ENCODE results near the gene KCND2. TPM values are rescaled to one million over a fixed set of nuclear protein-coding genes. Genes with fewer than 3 reads are reported as not detected.
"Not testable (repeated sequence)": the region's sequence is repeated elsewhere in the genome, so short reads cannot be mapped to it uniquely, and the experiment has no call there.

The KCND2 gene
- total RNA-seq, result 2.9 TPM
- long read RNA-seq, partial matches to known transcripts, result 0 of 4 reads
- long read RNA-seq, other reads (novel, unspliced or antisense), result 4 of 4 reads

DNA sequence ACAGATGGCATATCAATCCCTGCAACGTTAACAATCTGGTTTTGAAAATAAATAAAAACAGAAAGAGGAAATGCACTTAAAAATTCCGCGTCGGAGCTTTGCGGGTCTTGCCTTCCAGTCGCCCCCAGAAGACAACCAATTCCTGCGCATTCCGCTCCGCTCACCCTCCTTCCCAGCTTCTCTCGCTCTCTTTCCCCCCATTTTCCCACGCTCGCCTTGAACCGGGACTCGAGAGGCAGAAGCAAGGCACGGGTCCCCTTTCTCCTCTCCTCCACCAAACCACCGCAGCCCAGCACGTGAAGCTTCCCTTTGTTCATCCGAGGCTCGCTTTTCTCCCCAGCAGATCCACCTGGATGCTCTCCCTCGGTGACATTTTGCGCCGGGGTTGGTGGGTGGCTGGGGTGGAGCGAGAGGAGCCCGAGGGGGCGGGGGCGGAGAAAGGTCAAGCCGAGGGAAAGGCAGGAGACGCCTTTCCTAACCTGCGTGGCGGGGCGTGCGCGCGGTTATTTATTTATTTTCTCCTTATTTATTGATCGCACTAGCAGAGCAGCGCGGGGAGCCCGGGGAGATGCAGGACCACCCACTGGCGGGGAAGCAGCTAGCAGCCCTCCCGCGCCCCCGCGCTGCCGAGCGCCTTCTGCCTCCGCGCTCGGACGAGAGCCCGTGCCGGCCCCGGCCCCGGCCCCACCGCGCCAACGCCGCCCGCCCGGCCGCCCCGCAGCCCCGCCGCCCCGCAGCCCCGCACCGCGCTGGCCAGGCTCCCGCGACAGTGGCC is at the start of gene KCND2:
Gene KCND2, plus strand, starts transcription at position 475 of the 775 bp plus-strand sequence.
- peak; percentile 84 for DNase-seq (ENCODE audit: low spot score)

DNA sequence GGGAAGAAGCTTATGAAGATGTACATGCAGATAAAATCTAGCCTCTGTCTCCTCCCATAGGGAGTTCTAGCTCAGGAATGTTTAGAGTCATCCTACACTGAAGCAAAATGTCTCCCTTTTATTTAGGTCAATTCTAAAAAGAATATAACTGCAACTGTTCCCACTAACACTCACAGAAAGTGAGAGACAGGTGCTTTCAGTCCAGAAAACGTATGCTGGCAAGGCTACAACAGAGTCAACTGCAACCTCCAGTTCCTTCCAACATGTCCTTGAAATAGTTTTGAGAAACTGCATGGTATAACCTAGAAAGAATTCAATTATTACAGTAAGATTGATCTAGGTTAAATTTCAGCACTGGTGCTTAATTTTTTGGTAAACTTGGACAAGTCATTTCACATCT is 46.8 kb upstream of the KCND2 start:
- DNase-seq (ENCODE audit: low spot score), result no peak

DNA sequence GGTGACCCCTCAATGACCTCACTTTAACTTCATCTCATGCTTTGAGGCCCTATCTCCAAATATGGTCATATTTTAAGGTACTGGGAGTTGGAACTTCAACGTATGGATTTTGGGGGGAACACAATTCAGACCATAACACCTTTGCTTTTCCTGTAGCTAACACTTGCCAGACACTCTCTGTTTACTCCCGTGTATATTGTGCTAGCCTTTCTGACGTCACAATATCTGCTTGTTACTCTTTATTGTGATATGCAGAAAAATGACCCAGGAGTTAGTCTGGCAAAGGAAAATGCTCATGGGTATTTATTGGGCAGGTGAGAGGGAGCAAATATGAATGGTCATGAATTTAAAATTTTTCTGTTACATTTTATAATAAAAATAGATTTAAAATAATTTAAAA is 45.7 kb upstream of the KCND2 start:
- DNase-seq (ENCODE audit: low spot score), result no peak

DNA sequence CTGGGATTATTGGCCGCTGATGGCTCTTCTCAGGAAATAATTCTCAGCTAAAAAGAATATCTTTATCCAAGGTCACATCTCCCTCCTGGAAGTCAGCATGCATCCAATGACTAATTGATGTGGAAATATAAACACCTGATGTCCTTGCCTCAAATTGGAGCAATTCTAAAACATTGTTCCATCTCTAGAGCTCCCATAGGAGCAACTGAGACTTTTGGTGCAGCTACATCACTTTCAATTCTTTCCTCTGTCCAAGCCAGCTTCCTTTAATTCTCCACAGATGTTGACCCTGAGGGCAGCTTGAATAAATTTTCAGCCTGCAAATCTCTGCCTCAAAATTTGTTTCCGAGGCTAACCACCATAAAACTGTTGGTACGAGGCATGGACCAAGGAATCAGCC is 43.9 kb upstream of the KCND2 start:
- no peak for DNase-seq (ENCODE audit: low spot score)

DNA sequence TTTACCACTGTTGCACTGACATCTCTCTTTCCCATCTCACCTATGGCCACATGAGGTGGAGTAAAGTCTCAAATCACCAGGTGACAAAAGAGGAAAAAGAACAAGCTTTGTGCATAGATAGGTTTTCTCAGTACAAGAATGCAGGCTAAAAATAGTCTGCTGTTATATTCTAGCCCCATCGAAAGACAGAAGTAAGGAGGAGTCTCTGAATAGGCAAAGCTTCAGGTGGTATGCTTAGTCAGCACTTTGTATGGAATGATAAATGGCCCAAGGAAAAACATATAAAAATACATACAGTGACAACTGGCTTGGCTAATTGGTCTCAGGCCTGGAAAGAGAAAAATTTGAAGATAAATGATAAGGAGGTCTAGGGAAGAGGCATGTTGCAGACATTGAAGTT is 39.6 kb upstream of the KCND2 start:
- no peak for DNase-seq (ENCODE audit: low spot score)

DNA sequence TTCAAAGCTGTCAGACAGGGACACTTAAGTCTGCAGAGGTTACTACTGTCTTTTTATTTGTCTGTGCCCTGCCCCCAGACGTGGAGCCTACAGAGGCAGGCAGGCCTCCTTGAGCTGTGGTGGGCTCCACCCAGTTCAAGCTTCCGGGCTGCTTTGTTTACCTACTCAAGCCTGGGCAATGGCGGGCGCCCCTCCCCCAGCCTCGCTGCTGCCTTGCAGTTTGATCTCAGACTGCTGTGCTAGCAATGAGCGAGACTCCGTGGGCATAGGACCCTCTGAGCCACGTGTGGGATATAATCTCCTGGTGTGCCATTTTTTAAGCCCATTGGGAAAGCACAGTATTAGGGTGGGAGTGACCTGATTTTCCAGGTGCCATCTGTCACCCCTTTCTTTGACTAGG is 32.6 kb upstream of the KCND2 start:
- DNase-seq (ENCODE audit: low spot score), result not testable (repeated sequence)

DNA sequence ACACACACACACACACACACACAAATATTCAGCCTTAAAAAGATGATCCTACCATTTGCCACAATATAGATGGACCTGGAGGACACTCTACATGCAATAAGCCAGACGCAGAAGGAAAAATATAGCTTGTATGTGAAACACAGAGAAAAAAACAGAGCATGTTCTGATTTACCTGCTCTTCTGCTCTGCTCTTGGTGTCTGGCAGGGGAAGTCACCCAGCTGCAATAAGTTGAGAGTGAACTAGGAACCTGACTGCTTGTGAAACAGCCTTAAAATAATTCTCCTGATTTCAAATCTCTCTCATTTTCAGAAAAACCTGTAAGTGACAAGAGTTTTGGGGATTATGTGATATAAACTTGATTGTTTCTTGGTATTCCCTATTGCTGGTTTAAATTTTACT is 31.0 kb upstream of the KCND2 start:
- no peak for DNase-seq (ENCODE audit: low spot score)

DNA sequence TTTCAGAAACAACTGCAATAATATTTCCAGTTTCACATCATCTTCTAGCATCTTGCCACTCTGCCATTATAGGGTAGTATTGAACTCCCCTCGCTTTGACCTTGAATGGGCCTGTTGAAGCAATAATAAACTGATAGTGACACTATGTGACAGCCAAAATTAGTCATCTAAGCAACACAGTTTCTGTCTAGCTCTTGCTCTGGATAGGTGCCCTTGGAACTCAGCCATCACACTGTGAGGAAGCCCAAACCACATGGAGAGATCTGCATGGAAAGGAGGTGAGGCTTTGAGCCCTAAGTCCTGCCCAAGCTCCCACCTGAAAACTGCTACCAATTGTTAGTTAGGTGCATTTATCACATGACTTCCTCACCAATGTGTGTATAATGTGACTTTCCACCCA is 18.1 kb upstream of the KCND2 start:
- DNase-seq (ENCODE audit: low spot score), result no peak

DNA sequence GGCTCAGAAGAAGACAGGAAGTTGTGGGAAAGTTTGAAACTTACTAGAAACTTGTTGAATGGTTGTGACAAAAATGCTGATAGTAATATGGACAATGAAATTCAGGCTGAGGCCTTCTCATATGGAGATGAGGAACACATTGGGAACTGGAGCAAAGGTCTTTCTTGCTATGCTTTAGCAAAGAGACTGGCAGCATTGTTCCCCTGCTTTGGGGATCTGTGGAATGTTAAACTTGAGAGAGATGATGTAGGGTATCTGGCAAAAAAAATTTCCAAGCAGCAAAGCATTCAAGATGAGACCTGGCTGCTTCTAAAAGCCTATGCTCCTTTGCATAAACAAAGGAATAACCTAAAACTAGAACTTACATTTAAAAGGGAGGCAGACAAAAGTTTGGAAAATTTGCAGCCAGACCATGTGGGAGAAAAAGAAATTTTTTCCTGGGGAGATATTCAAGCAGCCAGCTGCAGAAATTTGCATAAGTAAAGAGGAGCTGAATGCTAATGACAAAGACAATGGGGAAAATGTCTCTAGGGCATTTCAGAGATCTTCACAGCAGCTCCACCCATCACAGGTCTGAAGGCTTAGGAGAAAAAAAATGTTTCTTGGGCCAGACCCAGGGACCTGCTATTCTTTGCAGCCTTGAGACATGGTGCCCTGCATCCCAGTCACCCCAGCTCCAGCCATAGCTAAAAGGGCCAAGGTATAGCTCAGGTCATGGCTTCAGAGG is 16.5 kb upstream of the KCND2 start:
- no peak for DNase-seq (ENCODE audit: low spot score)

DNA sequence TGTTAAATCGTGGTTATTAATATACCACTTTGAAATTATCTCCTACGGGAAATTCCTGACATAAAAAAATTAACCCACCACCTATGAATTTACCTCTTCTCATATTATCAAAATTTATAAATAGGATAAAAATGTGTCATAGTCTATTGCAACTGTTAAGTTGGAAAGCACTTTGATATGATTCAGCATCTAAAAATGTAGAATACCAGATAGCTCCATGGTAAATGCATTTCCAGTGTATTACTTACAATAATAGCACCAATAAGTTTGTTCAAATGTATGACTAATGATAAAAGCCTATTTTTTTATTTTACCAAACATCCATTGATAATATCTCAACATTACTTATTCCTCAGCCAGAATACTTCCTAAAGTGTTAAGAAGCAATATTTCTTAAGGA is 13.6 kb upstream of the KCND2 start:
- DNase-seq (ENCODE audit: low spot score), result no peak

DNA sequence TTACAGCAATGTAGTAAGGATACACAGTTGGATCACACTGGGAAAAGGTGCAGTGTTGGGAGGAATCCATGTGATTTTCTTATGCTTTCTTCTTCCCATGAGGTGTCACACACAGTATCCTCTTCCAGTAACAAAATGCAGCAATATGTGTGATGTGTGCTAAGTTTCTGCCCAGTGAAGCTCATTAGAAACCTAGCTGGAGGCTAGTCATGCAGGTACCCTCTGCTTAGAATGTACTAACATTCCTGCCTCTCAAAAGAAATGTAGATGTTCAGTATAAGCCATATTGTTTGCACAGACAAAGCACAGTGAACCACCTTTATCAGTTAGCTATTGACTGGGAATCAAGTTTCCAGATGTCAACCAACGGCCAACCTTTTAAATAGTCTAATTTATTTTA is 12.9 kb upstream of the KCND2 start:
- no peak for DNase-seq (ENCODE audit: low spot score)

DNA sequence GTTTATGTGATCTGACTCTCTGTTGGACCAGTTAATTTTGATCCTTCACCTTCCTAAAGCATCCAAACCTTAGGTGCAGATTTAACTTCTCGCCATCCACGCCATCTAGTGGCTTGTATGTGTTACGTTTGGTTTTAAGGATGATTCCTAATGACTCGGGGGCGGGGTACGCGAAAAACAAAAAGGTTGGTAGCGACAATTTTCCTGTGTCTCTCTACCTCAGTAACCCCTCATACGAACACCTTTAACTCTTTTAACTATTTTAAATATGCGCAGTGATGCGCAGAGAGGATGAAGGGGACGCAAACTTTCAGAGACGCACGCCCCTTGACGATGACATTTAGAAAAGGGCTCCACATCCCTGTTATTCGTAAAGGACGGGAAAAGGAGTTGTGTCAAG is 714 bp upstream of the KCND2 start:
- no peak for DNase-seq (ENCODE audit: low spot score)

DNA sequence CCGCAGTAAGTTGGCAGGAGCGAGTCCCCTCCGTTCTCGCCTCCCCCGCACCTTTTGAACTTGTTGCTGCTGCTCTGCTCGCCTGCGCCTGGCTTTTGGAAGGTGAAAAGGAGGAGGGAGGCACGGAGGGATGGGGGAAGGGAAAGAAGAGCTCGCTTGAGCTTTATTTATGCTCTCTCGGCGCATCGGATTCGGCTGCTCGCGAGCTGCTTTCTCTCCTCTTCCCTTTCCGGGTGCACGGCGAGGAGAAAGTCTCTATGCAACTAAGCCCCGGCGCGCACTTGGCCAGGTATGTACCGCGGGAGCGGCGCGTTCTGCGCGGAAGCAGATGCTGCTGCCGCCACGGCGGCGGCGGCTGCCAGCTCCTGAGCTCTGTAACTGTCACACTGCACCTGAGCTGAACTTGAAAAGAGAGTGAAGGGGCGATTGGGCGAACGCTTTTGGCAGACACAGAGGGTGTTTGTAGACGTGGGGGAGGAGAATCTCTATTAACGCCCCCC is 551 bp downstream of the KCND2 start:
- peak; percentile 81 for DNase-seq (ENCODE audit: low spot score)

DNA sequence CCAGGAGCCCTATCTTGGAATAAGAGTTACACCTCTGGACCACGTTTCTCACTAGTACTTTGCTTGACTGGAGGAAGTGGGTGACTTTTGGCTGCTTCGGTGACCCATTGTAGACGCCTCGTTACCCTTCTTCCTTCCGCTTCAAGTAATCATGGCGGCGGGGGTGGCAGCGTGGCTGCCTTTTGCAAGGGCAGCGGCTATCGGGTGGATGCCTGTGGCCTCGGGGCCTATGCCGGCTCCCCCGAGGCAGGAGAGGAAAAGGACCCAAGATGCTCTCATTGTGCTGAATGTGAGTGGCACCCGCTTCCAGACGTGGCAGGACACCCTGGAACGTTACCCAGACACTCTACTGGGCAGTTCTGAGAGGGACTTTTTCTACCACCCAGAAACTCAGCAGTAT is 1.5 kb downstream of the KCND2 start:
- DNase-seq (ENCODE audit: low spot score), result no peak

DNA sequence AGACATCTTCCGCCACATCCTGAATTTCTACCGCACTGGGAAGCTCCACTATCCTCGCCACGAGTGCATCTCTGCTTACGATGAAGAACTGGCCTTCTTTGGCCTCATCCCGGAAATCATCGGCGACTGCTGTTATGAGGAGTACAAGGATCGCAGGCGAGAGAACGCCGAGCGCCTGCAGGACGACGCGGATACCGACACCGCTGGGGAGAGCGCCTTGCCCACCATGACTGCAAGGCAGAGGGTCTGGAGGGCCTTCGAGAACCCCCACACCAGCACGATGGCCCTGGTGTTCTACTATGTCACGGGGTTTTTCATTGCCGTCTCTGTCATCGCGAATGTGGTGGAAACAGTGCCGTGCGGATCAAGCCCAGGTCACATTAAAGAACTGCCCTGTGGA is 1.9 kb downstream of the KCND2 start:
- DNase-seq (ENCODE audit: low spot score), result no peak

DNA sequence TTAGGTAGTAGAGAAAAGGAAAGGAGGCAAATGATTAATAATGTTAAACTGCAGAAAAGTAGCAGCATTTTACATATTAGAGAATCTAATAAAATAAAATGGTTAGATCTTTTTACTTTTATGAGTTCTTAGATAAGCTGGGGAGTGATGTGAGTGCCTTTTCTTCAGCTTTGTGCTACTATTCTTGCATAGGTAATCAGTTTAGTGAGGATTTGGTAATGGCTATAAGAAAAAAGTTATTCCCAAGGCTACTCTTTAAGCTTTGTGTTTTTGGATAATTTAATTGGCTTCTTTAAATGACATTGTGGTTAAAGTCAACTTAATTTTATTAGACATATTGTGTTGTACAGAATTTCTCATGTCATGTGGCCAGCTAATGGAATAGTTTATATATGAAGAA is 3.7 kb downstream of the KCND2 start:
- no peak for DNase-seq (ENCODE audit: low spot score)

DNA sequence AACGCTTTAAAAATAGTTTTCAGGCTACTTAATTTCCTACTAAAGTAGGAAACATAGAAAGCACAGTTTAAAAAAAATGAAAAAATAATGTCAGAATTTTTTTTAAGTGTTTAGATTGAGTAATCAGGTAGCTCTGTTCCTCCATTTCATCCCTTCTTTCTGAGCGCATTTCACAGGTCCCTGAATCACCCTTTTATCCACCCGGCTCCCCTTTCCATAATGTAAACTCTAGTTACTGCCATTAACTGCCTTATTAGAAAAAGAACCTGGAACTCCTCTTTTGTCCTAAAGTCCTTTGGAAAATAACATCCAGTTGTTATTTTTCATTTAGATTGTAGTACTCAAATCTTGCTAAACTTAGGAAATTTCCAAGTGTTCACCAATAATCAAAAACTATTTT is 5.8 kb downstream of the KCND2 start:
- DNase-seq (ENCODE audit: low spot score), result no peak

DNA sequence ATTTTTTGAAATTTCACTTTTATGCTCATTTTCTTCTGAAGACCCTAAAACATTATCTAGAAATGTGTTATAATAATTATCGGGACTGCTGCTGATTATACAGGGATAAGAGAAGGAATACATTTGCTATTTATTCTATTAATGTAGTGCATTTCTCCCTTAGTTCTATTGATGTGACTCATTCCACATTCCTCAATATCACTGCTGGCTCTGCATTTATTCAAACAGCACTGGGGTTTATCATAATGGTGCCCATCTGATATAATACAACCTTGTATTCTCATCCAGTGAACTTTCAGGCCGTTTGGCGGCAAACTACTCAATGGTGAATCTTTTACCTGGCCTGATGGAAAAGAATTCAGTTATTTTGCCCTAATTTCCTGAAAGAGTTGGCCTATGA is 7.8 kb downstream of the KCND2 start:
- no peak for DNase-seq (ENCODE audit: low spot score)

DNA sequence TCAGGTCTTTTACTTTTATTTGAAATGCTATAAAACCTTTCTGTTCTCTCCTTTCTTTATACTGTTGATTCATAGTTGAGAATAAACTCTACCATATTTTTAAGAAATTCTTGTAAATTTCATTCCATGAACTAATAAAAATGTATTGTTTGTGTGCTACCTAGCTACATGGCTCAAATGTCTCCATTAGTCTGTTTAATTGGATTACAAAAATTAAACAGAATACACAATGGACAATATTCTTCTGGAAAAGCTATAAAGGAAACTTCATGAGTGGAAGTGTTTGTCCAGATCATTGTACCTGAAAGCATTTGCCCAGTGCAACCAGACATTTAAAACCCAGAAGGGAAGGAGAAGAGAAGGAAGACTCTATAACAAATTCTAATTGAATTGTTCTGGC is 20.1 kb downstream of the KCND2 start:
- DNase-seq (ENCODE audit: low spot score), result no peak

DNA sequence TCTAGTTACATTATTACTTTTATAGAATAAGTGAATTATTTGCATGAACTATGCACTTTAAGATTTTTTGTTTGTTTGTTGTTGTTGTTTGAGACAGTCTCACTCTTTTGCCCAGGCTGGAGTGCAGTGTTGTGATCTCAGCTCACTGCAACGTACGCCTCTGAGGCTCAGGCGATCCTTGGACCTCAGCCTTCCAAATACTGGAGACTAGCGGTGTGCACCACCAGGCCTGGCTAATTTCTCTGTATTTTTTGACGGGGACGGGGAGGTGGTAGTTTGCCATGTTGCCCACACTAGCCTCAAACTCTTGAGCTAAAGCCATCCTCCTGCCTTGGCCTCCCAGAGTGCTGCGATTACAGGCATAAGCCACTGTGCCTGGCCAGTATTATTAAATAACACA is 29.2 kb downstream of the KCND2 start:
- peak; percentile 65 for DNase-seq (ENCODE audit: low spot score)

DNA sequence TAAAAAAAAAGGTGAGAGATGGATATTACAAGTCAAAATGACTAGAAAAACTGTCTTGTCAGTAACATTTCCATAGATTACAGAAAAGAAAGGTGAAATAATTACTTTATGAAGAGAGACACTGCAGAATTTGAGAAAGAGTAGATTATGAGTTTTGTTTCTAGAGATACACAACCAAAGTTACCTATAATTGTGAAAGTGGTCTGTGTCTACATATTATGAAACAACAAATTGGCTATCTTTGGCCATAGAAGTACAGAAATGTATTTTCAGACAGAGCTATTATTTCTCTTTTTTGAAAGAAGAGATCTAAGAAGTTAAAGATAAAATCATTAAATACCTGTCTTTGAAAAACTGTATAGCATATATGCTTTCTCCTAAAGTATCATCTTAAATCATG is 30.1 kb downstream of the KCND2 start:
- DNase-seq (ENCODE audit: low spot score), result no peak

DNA sequence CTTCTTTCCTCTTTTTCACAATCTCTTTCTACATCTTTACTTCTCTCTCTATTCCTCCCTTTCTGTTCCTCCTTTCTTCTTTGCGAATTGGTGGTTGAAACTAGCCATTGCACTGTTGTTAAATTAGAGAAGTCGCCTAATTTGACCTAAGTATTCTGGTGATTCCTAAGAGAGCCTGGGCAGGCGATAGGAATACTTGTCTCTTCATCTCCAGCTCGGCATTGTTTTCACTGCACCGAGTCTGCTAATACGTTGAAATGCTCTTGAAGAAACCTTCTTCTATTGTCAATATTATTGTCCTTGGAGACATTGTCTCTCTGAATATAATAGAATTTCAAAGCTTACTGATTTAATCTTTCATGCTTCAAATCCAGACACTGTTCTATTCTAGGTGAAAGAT is 31.7 kb downstream of the KCND2 start:
- DNase-seq (ENCODE audit: low spot score), result no peak
